Heart right ventricle (tissue), 16 donors: ENCODE results near the gene ACTR3. TPM values are rescaled to one million over a fixed set of nuclear protein-coding genes. Genes with fewer than 3 reads are reported as not detected.

Source experiments
- ATAC-seq, 8 donors: fragments of 200-7000 bp; cut with Tn5 transposase; one replicate each; pipeline ENCODE4 v1.9.1; 2020; ENCODE audit warnings: mild to moderate bottlenecking in 8 of 8, moderate library complexity in 8 of 8, moderate number of reproducible peaks in 1 of 8
- DNase-seq, 2 donors: peaks; one replicate each; pipeline ENCODE4 v3.0.0-alpha.2; 2020
- H3K27ac ChIP-seq, 10 donors: fragments of 200-600 bp; sonication (generic) in 2 of 10; one replicate each; pipeline versions ENCODE4 v1.5.0 to v1.8.0; 2020 to 2022; ENCODE audit warnings: mild to moderate bottlenecking in 3 of 10
- H3K27me3 ChIP-seq, 7 donors: fragments of 200-600 bp; one replicate each; pipeline ENCODE4 v1.8.0; 2021 to 2022; ENCODE audit warnings: mild to moderate bottlenecking in 2 of 7
- H3K36me3 ChIP-seq, 9 donors: fragments of 200-600 bp; sonication (generic) in 1 of 9; one replicate each; pipeline versions ENCODE4 v1.5.0 to v1.8.0; 2020 to 2022; ENCODE audit warnings: mild to moderate bottlenecking in 2 of 9
- H3K4me1 ChIP-seq, 9 donors: fragments of 200-600 bp; sonication (generic) in 1 of 9; one replicate each; pipeline versions ENCODE4 v1.5.0 to v1.8.0; 2020 to 2022; ENCODE audit warnings: mild to moderate bottlenecking in 4 of 9
- H3K4me3 ChIP-seq, 10 donors: fragments of 200-600 bp; sonication (generic) in 2 of 10; one replicate each; pipeline versions ENCODE4 v1.5.0 to v1.8.0; 2020 to 2022; ENCODE audit warnings: mild to moderate bottlenecking in 7 of 10, moderate library complexity in 2 of 10
- H3K9me3 ChIP-seq, 11 donors: fragments of 200-600 bp in 10 of 11; sonication (generic) in 2 of 11; one replicate each; pipeline versions ENCODE4 v1.5.0 to v1.8.0; 2013 to 2022; ENCODE audit warnings: mild to moderate bottlenecking in 2 of 11, control low read depth in 1 of 11, moderate library complexity in 1 of 11
- WGBS, 2 donors: extraction: QIAGEN DNeasy Blood & Tissue Kit; methylation state at CpG; one replicate each; pipeline ENCODE4 v1.1.7; 2013; ENCODE audit warnings: inconsistent platforms in 1 of 2; 5-methylcytosine and 5-hydroxymethylcytosine counted together
- intact Hi-C, 10 donors: fragments of 100-400 bp; cut with DNase I; formaldehyde crosslinking; loops; one replicate each; pipeline versions ENCODE4 v1.11.1 to v1.14.2; 2022
- polyA plus RNA-seq, 2 donors: library from polyadenylated mRNA; stranded (reverse); fragments of 200-250 nt; gene quantifications; one replicate each; pipeline ENCODE4 v1.2.3, GENCODE V29; 2013
- total RNA-seq, 10 donors: library from RNA; stranded (reverse); fragmentation: NEBNext Ultra II Directional in 3 of 10; extraction: Animal tissue kit (Norgen Biotek cat#: 25700) in 3 of 10; gene quantifications; one replicate each; pipeline versions ENCODE4 v1.2.1 to v1.2.4, GENCODE V29; 2021 to 2023
- TF ChIP-seq, protein P1 (sequence below), 9 donors: fragments of 200-600 bp; sonication (generic) in 2 of 9; IDR thresholded peaks; one replicate each; pipeline versions ENCODE4 v1.5.0 to v1.8.0; 2021 to 2022; ENCODE audit warnings: antibody characterized with exemption in 9 of 9, mild to moderate bottlenecking in 5 of 9, moderate library complexity in 1 of 9
- donor health status: Arrhythmogenic right ventricular cardiomyopathy.
- donor health status: ischemic (EF 13 %, LVEDD 7.1; RV severe dilation, severe dysfunction).
- donor health status: healthy with polysubstance abuse.
- donor health status: DM: no; HTN: yes; CAD: no.
- donor health status: DM: no; HTN: no; CAD: no.
- donor health status: ischemic (EF 25% LVEDD 6.9; RV normal size, moderate dysfunction).
- donor health status: ischemic (EF 25% LVEDD 5.7; RV mildly dilated, moderate dysfunction).
- donor health status: healthy.
- donor health status: DM: yes; HTN: yes; CAD: no.
- donor health status: Ischemic cardiomyopathy.
- donor health status: ischemic (EF 35%, LVEDD 5.7; RV mildly dilated, moderate dysfunction).
- donor health status: nonischemic (EF 11% LVEDD 7.7; RV severe dilation, severe dysfunction).
- donor health status: DM: yes; HTN: yes; CAD: no.
- donor health status: PGD.
- donor health status: ischemic (EF 29% LVEDD 5.4; RV normal size, mild dysfunction).
- donor health status: nonischemic (EF 23%, LVEDD 6.1; RV moderate dilation, normal function).

Gene ACTR3
- total and polyA plus RNA-seq, 12 donors, result 12.7 to 167 (median 112) TPM

DNA sequence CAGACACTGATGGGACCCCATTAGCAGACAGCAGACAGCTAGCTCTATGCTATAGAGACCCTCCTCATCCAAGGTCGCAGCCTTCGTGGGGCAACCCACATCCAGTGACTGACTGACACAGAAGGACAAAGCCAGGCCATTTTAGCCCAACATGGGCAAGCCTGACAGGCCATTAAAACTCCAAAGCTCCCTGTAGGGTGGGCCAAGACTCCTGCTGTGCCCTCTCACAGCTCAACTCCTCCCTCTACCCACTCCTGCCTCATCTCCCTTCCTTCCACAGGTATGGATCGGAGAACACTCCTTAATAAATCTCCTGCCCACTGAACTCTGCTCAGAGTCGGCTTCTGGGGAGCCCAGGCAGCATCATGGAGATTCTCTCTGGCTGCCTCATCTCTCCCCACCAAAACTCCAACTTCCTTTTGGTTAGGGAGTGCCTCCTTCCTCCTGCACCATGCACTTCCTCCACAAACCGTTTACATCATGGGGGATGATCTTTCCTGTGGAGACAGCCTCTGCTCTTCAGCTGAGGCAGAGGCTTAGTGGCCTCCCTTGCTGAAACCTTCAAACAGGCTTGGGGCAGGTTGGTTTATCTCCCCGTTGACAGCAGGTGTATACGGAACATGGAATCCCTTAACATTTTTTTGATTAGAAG lies 86.5 kb downstream of the ACTR3 start:
- Histone ChIP-seq H3K4me1 (peaks cover 0 to 11% (median 0%) of the 10 kb centered on the region in 9 donors), H3K27ac (no peak overlapping the region), H3K27me3 (no peaks in the 10 kb centered on the region), H3K36me3 (peaks cover 0 to 40% (median 0%) of the 10 kb centered on the region in 9 donors), H3K9me3 (peaks cover 0 to 9% (median 0%) of the 10 kb centered on the region in 11 donors), H3K4me3 (no peak overlapping the region)
- ATAC-seq (no peak), DNase-seq (no peak)
- intact Hi-C loops, result loop anchor here in 6 of 10 donors (2.0 to 10.0 kb wide), 4 partner anchors 568 to 578 kb away; no protein-coding TSS in a partner anchor
- WGBS, 2 donors, result 83 to 88% methylated on average over 7 of the region's 7 CpGs
- TF ChIP-seq, protein P1, sequence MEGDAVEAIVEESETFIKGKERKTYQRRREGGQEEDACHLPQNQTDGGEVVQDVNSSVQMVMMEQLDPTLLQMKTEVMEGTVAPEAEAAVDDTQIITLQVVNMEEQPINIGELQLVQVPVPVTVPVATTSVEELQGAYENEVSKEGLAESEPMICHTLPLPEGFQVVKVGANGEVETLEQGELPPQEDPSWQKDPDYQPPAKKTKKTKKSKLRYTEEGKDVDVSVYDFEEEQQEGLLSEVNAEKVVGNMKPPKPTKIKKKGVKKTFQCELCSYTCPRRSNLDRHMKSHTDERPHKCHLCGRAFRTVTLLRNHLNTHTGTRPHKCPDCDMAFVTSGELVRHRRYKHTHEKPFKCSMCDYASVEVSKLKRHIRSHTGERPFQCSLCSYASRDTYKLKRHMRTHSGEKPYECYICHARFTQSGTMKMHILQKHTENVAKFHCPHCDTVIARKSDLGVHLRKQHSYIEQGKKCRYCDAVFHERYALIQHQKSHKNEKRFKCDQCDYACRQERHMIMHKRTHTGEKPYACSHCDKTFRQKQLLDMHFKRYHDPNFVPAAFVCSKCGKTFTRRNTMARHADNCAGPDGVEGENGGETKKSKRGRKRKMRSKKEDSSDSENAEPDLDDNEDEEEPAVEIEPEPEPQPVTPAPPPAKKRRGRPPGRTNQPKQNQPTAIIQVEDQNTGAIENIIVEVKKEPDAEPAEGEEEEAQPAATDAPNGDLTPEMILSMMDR (IDR thresholded peaks at IDR 0.05), result no peak

DNA sequence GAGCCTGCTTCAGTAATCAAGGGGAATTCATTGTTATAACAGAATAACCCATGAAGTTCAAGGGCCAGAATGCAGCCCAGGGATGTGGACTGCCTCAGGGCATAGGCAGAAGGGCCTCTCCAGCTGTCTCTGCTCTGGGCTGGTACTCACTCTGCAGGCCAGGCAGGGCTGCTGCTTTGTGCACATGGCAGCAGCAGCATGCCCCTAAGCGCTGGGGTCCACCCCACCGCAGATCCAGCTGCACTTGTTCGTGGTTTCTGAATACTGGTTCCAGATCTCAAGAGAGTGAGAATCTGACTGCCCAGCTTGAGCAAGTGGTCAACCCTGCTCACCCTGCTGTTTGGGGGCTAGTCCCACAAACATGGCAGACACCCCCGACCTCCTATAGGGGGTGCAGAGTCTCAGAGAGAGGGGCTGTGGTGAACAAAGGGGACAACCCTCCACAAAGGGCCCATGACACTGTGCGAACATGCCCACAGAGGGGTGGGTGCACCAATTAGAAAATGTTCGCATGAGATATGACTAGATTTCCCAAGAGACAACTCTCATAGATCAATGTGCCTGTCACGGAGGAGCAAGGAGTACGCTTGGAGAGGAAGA lies 87.3 kb downstream of the ACTR3 start:
- ATAC-seq, result no peak
- 91 to 94% methylated on average over 8 of the region's 8 CpGs for WGBS, 2 donors

DNA sequence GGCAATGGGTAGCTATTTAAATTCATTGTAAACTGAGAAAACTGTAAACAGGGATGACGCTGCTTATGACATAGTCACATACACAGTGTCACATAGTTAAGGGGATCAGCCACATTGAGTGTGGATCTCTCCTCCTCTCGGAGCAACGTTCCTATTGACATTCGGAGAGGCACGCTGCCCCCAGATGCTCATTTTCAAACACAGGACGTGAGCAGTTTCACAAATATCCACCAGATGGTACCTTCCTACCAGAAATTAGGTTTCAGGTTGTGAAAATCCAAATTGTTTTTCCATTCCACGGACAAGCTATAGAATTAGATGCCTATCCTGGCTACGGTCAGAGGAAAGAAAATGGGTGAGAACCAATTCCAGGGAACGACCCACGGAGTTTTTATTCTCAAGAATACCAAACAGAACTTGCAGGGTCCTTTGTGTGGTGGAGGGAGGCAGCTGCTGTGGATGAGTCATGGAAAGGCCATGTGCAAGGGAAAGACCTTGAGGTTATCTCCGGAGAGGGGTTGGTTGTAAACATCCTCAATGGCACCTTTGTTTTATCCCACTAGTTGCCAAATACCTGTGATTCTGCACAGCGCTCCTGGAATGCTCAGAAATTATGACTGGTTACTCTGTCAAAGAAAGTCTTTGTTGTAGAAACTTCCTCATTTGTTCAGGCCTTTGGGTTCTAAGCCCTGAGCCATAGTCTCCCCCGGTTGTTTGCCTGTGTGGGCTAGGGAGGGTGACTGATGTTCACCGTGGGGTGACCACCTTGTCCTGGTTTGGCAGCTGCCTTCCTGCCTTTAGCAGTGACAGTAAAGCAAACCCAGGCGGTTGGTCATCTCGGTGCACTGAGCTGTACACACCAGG lies 88.0 kb downstream of the ACTR3 start:
- Histone ChIP-seq H3K27ac (no peak overlapping the region), H3K36me3 (peaks cover 0 to 25% (median 0%) of the 10 kb centered on the region in 9 donors), H3K4me3 (no peak overlapping the region), H3K4me1 (peaks cover 0 to 11% (median 0%) of the 10 kb centered on the region in 9 donors), H3K27me3 (no peaks in the 10 kb centered on the region), H3K9me3 (peaks cover 0 to 9% (median 0%) of the 10 kb centered on the region in 11 donors)
- intact Hi-C loops, result loop anchor here in 6 of 10 donors (2.0 to 10.0 kb wide), 4 partner anchors 567 to 577 kb away; no protein-coding TSS in a partner anchor
- TF ChIP-seq, protein P1 (IDR thresholded peaks at IDR 0.05), result peak in 7 of 9 donors; percentile 19 to 54 (median 41)
- WGBS, 2 donors, result 53 to 60% methylated on average over 16 of the region's 16 CpGs
- peak in 3 of 8 donors; percentile 23 to 29 (median 27) for ATAC-seq
- DNase-seq, result no peak

More for the DNA sequence above, 87.3 kb downstream of the ACTR3 start:
- peaks cover 0 to 32% (median 0%) of the 10 kb centered on the region in 9 donors for H3K36me3 ChIP-seq
- intact Hi-C loops, result loop anchor here in 6 of 10 donors (2.0 to 10.0 kb wide), 4 partner anchors 568 to 578 kb away; no protein-coding TSS in a partner anchor
- DNase-seq, result no peak
- H3K27me3 ChIP-seq, result no peaks in the 10 kb centered on the region
- H3K4me1 ChIP-seq, result peaks cover 0 to 11% (median 0%) of the 10 kb centered on the region in 9 donors
- TF ChIP-seq, protein P1 (IDR thresholded peaks at IDR 0.05), result no peak
- H3K4me3 ChIP-seq, result no peak overlapping the region
- H3K9me3 ChIP-seq, result peaks cover 0 to 9% (median 0%) of the 10 kb centered on the region in 11 donors
- no peak overlapping the region for H3K27ac ChIP-seq
